Fibroblast of skin of abdomen (primary cell): ENCODE data around the gene C12orf57. TPM values are rescaled to one million over a fixed set of nuclear protein-coding genes. Genes with fewer than 3 reads are reported as not detected.
A peak's percentile ranks its signal among the peaks of the same experiment; 100 is the strongest.
"Not testable (repeated sequence)": the region's sequence is repeated elsewhere in the genome, so short reads cannot be mapped to it uniquely, and the experiment has no call there.

Experiments used
- DNase-seq: peaks from one replicate; pipeline ENCODE4 v3.0.0-alpha.2; 2013
- polyA plus RNA-seq, 2 experiments: library from polyadenylated mRNA; unstranded; fragments of 120-200 nt; gene quantifications; one replicate each; pipeline ENCODE4 v1.2.1, GENCODE V29; 2013; ENCODE audit not compliant: insufficient read length in 2 of 2

The C12orf57 gene
- 131 TPM for polyA plus RNA-seq (2013, experiment 1 of 2; ENCODE audit: insufficient read length)
- polyA plus RNA-seq (2013, experiment 2 of 2; ENCODE audit: insufficient read length), result 136 TPM

GRCh38 chr12:6943722-6944380 is at the start of gene C12orf57, which contains the start of gene RNU7-1:
Gene C12orf57, plus strand, starts transcription at chr12:6944022. Its CDS starts 100 bp downstream, at chr12:6944122.
Gene RNU7-1, plus strand, starts transcription at chr12:6943816.
- DNase-seq, result peak; percentile 96

- no peak for DNase-seq
These were observed 49.5 kb upstream of the C12orf57 start for GRCh38 chr12:6894321-6894720.

GRCh38 chr12:6896846-6897435 is 46.9 kb upstream of the C12orf57 start:
- DNase-seq, result no peak

GRCh38 chr12:6899427-6899826 is 44.4 kb upstream of the C12orf57 start:
- no peak for DNase-seq

GRCh38 chr12:6899837-6900519 is 43.8 kb upstream of the C12orf57 start:
- no peak for DNase-seq

GRCh38 chr12:6902448-6902847 is 41.4 kb upstream of the C12orf57 start:
- no peak for DNase-seq

- DNase-seq, result no peak
These were observed 40.1 kb upstream of the C12orf57 start for GRCh38 chr12:6903722-6904121.

GRCh38 chr12:6904280-6905276 is 39.2 kb upstream of the C12orf57 start, which contains the start of gene LRRC23:
Gene LRRC23, plus strand, starts transcription at chr12:6904822. Its CDS starts 812 bp downstream, at chr12:6905634.
- DNase-seq, result peak; percentile 95

GRCh38 chr12:6905414-6906040 is 38.3 kb upstream of the C12orf57 start:
- no peak for DNase-seq

- not testable (repeated sequence) for DNase-seq
These were observed 35.7 kb upstream of the C12orf57 start for GRCh38 chr12:6908141-6908540.

- no peak for DNase-seq
These were observed 34.2 kb upstream of the C12orf57 start for GRCh38 chr12:6909421-6910145.

GRCh38 chr12:6912164-6912935 is 31.5 kb upstream of the C12orf57 start:
- DNase-seq, result no peak

- DNase-seq, result peak; percentile 73
These were observed 29.4 kb upstream of the C12orf57 start, which contains the start of gene ENO2 for GRCh38 chr12:6914246-6914946. Gene ENO2, plus strand, starts transcription at chr12:6914580. Its CDS starts 1,253 bp downstream, at chr12:6915833.

- DNase-seq, result no peak
These were observed 28.7 kb upstream of the C12orf57 start for GRCh38 chr12:6914947-6915788.

GRCh38 chr12:6915789-6916285 is 28.0 kb upstream of the C12orf57 start:
- DNase-seq, result no peak

GRCh38 chr12:6916426-6917200 is 27.2 kb upstream of the C12orf57 start:
- DNase-seq, result no peak
